Sigmoid colon (tissue), 3 donors: ENCODE data around the gene CTAGE9.

Experiments used
- CTCF ChIP-seq, 4 experiments: fragments of 450-650 bp in 3 of 4; fragments of 200-600 bp in 1 of 4; IDR thresholded peaks; one replicate each; pipeline ENCODE4 v1.5.1; 2016 to 2019; ENCODE audit warnings: antibody characterized with exemption in 4 of 4, mild to moderate bottlenecking in 3 of 4, moderate library complexity in 2 of 4
- POLR2A ChIP-seq, 2 donors: fragments of 450-650 bp; IDR thresholded peaks; one replicate each; pipeline ENCODE4 v1.6.1; 2016; ENCODE audit warnings: antibody characterized with exemption in 2 of 2, mild to moderate bottlenecking in 2 of 2, moderate library complexity in 2 of 2

- TF ChIP-seq CTCF (IDR thresholded peaks at IDR 0.05) (no peak), POLR2A (IDR thresholded peaks at IDR 0.05) (no peak)
Observed at GRCh38 chr6:131724114-131724513, 13.3 kb upstream of the CTAGE9 start.
